22Rv1 (cell line): Measurements from ENCODE around the gene ABCC8.

Experiments
- ZFX ChIP-seq: fragments of 450-650 bp; IDR thresholded peaks from 2 replicates; pipeline ENCODE4 v1.6.1; 2017; ENCODE audit warnings: antibody characterized with exemption, borderline replicate concordance
- TF ChIP-seq, protein P1 (sequence below): fragments of 450-650 bp; IDR thresholded peaks from 2 replicates; pipeline ENCODE4 v1.5.1; 2017; ENCODE audit warnings: mild to moderate bottlenecking

DNA sequence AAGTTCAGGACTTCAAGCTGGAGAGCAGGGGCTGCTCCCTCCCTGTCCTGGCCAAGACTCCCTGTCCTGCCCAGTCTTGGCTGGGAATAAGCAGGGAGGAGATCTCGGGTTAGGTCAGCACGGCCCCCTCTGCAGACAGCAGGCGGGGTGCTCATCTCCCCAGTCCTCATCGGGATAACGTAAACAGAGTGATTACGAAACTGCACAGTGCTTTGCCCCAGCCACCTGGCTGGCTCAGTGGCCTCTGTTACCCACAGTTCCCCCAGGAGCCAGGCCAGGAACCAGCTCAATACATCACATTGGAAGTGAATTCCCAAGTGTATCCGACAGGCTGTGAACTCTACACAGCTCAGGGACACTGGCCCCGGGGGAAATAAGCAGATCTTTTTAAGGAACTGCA is 45.5 kb downstream of the ABCC8 start:
- TF ChIP-seq, protein P1, sequence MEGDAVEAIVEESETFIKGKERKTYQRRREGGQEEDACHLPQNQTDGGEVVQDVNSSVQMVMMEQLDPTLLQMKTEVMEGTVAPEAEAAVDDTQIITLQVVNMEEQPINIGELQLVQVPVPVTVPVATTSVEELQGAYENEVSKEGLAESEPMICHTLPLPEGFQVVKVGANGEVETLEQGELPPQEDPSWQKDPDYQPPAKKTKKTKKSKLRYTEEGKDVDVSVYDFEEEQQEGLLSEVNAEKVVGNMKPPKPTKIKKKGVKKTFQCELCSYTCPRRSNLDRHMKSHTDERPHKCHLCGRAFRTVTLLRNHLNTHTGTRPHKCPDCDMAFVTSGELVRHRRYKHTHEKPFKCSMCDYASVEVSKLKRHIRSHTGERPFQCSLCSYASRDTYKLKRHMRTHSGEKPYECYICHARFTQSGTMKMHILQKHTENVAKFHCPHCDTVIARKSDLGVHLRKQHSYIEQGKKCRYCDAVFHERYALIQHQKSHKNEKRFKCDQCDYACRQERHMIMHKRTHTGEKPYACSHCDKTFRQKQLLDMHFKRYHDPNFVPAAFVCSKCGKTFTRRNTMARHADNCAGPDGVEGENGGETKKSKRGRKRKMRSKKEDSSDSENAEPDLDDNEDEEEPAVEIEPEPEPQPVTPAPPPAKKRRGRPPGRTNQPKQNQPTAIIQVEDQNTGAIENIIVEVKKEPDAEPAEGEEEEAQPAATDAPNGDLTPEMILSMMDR, result no peak
- no peak for TF ChIP-seq ZFX
